Measurements from ENCODE around the gene DNAAF3. TPM values are rescaled to one million over a fixed set of nuclear protein-coding genes. Genes with fewer than 3 reads are reported as not detected.

Gene DNAAF3
- total RNA-seq, 4 donors from 2014 or later = 0.40 TPM; not detected in 3

- Histone ChIP-seq H3K36me3 (no peaks in the 10 kb centered on the region), H3K27me3 (peaks cover 0 to 21% of the 10 kb centered on the region in 2 donors), H3K27ac (no peak overlapping the region), H3K9me3 (no peaks in the 10 kb centered on the region), H3K4me3 (peak overlapping the region in 1 of 4 donors; percentile 12), H3K4me1 (peaks cover 0 to 11% (median 2%) of the 10 kb centered on the region in 4 donors)
- TF ChIP-seq CTCF (IDR thresholded peaks at IDR 0.05) = peak in 3 of 6 experiments; percentile 15 to 24 (median 20)
- TF ChIP-seq POLR2A (IDR thresholded peaks at IDR 0.05) = no peak
- no peak for DNase-seq
Measured at GRCh38 chr19:55146078-55146704, 20.2 kb downstream of the DNAAF3 start.

DNA sequence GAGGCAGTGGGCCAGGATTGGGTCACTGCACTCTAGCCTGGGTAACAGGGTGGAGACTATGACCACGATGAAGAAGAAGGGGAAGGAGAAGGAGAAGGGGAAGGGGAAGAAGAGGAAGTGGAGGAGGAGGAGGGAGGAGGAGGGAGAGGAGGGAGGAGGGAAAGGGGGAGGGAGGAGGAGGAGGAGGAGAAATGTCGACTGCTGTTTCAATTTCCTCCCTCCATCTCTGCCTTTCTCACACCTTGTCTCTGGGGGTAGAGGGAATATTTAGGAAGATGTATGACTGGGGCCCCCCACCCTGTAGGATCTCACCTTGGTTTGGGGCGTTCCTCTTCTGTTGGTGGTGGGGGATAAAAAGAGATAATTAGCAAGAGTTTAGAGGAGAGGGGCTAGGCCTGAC lies 21.2 kb downstream of the DNAAF3 start:
- DNase-seq = no peak
- Histone ChIP-seq H3K27ac (no peak overlapping the region), H3K36me3 (no peaks in the 10 kb centered on the region), H3K9me3 (no peaks in the 10 kb centered on the region), H3K4me1 (peaks cover 0 to 11% (median 2%) of the 10 kb centered on the region in 4 donors), H3K4me3 (no peak overlapping the region), H3K27me3 (peaks cover 0 to 21% of the 10 kb centered on the region in 2 donors)
- TF ChIP-seq POLR2A (IDR thresholded peaks at IDR 0.05) (no peak), CTCF (IDR thresholded peaks at IDR 0.05) (no peak)

- no peaks in the 10 kb centered on the region for H3K36me3 ChIP-seq
- no peak for DNase-seq
- no peak overlapping the region for H3K4me3 ChIP-seq
- no peak for TF ChIP-seq CTCF (IDR thresholded peaks at IDR 0.05)
- TF ChIP-seq POLR2A (IDR thresholded peaks at IDR 0.05) = no peak
- peaks cover 0 to 9% (median 2%) of the 10 kb centered on the region in 4 donors for H3K4me1 ChIP-seq
- peaks cover 0 to 21% of the 10 kb centered on the region in 2 donors for H3K27me3 ChIP-seq
- H3K27ac ChIP-seq = no peak overlapping the region
- H3K9me3 ChIP-seq = no peaks in the 10 kb centered on the region
Measured at GRCh38 chr19:55141696-55142095, 24.7 kb downstream of the DNAAF3 start.

GRCh38 chr19:55137915-55138314 lies 28.5 kb downstream of the DNAAF3 start:
- TF ChIP-seq POLR2A (IDR thresholded peaks at IDR 0.05) (no peak), CTCF (IDR thresholded peaks at IDR 0.05) (no peak)
- H3K4me1 ChIP-seq = no peaks in the 10 kb centered on the region
- no peaks in the 10 kb centered on the region for H3K36me3 ChIP-seq
- no peak for DNase-seq
- no peaks in the 10 kb centered on the region for H3K9me3 ChIP-seq
- peaks cover 0 to 6% of the 10 kb centered on the region in 2 donors for H3K27me3 ChIP-seq
- no peak overlapping the region for H3K27ac ChIP-seq
- H3K4me3 ChIP-seq = no peak overlapping the region

DNA sequence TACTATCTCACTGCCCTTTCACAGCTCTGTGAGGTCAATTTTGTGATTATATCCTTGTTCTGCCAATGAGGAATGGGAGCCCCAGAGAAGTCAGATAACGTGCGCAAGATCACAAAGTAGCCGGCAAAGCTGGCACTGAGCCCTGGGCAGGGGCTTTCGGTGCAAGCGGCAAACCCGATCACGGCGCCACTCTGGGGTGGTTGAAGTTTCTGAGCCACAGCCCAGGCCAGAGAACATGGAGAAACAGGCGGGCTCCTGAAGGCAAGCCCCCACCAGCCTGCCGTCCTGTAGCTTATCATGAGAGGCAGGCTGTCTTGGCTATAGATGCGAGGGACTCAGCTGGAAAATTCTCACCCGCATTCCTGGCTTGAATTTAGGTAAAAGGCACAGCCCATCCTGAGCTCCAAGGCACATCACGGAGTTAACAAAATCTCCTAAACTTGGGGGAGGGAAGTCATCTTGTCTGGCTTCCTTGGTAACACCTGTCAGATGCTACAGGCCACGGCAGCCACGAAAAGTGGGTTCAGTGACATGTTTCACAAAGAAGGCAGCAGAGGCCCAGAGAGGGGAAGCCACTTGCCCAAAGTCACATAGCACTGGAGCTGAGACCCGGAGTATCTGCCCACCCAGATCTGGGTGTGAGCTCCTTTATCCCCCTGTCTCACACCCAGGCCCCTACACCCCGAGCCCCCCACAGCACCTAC lies 29.9 kb downstream of the DNAAF3 start:
- H3K4me3 ChIP-seq = no peak overlapping the region
- no peaks in the 10 kb centered on the region for H3K9me3 ChIP-seq
- peaks cover 0 to 2% of the 10 kb centered on the region in 2 donors for H3K27me3 ChIP-seq
- H3K36me3 ChIP-seq = no peaks in the 10 kb centered on the region
- no peak for DNase-seq
- H3K4me1 ChIP-seq = no peaks in the 10 kb centered on the region
- H3K27ac ChIP-seq = no peak overlapping the region
- TF ChIP-seq POLR2A (IDR thresholded peaks at IDR 0.05) (no peak), CTCF (IDR thresholded peaks at IDR 0.05) (no peak)
